Inferior parietal cortex (tissue), 1 donor: ENCODE measurements around the gene CYP2W1.
"Not testable (repeated sequence)": the region's sequence is repeated elsewhere in the genome, so short reads cannot be mapped to it uniquely, and the experiment has no call there.

Source experiments
- DNase-seq: peaks from one replicate; pipeline ENCODE4 v3.0.0-alpha.2; 2016; ENCODE audit errors: extremely low spot score

Gene CYP2W1

DNA sequence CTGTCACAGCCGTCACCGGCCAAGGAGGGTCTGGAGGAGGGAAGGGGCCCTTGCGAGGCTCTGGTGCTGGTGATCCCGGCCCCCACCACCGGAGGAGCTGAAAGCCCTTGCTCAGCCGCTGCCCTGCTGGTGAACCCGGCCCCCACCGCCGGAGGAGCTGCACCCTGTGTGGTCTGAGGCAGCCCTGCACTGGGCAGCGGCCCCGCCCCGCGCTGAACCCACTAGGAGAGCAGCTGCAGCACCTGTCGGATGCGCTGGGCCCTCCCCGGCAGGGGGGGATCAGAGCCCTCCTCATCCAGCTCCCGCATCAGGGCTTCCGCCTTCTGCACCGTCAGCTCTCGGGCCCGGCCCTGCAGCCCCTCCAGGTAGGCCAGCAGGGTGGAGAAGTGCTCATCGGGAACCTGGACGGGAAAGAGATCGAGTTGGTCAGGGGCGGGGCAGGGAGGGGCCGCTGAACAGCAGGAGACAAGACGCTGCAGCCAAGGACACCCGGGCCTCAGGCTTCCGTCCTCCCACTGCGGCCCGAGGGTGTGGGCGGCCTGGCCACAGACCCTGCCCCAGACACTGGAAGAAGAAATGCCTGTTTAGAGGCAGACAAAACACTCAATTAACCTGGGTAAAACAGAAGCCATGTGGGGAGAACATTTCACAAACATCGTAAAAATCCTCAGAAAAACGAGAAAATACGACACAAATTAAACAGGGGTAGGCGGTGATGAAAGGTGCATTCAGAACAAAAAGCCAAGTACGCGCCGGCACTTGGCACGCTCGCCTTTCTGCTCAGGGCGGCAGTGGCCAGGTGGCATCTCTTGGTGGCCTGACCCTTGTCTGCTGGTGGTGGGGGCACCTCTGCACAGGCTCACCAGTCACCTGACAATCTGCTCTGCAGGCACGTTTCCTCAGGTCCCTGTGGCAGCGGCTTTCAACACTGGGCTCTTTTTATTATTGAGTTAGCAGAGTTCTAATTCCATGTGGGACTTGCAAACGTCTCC is 14.7 kb downstream of the CYP2W1 start:
- DNase-seq: no peak

DNA sequence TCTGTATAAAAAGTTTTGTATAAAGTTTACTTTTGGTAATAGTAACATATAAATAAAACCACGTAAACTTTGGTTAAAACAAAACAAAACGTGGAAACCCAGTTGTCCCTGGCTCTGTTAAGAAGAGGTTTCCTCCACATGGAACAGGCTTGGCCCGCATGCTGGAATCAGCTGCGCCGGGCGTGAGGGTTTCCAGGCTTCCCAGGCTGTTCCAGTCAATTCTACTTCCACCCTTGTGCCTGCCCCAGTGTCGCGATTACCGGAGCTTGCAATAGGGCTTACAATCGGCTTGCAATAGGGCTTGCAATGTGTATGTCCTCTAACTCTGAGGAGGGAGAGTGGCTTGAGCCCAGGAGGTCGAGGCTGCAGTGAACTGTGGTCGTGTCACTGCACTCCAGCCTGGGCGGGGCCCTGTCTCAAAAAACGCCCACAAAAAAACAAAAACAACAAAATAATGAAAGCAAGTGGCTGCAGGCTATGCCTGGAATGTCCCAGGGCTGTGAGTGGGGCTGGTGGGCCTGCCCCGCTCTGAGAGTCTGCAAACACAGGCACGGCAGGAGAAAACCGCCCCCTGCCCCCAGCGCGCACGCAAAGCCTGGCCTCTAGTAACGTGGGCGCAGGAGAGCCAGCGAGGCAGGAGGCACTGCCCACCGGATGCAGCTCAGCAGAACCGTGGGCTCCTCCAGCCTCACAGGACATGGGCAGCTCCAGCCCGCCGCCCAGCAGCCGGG is 16.3 kb downstream of the CYP2W1 start:
- DNase-seq: no peak

DNA sequence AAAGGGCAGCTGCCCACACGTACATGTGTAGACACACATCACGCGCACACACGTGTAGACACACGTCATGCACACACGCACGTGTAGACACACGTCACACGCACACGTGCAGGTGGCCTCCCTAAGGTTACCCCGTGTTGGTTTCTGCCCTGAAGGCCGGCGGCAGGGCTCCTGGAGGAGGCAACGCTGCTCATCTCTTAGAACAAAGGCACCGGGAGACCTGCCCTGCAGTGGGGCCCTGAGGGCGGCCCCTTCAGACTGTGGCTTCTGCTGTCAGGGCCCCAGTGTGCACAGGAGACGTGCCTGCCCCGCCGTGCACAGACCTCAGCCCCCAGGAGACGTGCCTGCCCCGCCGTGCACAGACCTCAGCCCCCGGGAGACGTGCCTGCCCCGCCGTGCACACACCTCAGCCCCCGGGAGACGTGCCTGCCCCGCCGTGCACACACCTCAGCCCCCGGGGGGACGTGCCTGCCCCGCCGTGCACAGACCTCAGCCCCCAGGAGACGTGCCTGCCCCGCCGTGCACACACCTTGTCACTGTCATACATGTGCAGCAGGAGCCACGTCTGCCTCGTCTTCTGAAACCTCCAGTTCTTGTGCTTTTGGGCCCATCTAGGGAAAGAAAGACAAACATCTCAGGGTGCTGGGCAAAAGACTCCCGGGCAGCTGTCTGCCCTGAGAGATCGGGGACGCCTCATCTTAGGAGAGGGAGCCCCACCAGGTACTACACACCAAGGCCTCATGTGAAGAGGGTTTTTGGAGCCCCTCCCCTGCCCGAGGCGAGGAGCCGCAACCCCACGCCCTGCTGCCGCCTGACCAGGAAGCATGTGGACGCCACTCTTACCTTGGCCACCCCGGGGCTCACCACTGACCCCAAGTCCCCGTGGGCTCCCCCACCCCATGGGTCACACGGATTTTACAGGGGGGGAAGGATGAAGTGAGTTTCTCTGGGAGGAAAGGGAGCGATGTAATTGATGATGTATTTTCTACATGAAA is 17.3 kb downstream of the CYP2W1 start:
- DNase-seq: no peak

DNA sequence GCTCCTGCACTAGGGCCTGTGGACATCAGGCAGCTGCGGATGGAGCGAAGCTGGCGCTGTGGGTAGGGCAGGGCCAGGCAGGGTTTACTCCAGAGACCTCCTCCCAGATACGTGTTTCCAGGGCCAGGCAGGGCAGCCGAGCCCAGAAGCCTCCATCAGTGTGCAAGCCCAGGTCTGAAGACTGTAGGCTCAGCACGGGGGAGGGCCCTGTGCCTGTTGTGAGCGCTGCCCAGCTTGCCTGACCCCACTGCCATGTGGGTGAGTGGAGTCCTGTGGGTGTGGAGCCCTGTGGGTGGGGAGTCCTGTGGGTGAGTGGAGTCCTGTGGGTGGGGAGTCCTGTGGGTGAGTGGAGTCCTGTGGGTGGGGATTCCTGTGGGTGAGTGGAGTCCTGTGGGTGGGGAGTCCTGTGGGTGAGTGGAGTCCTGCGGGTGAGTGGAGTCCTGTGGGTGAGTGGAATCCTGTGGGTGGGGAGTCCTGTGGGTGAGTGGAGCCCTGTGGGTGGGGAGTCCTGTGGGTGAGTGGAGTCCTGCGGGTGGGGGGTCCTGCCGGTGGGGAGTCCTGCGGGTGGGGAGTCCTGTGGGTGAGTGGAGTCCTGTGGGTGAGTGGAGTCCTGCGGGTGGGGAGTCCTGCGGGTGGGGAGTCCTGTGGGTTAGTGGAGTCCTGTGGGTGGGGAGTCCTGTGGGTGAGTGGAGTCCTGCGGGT is 18.2 kb downstream of the CYP2W1 start:
- DNase-seq: not testable (repeated sequence)

DNA sequence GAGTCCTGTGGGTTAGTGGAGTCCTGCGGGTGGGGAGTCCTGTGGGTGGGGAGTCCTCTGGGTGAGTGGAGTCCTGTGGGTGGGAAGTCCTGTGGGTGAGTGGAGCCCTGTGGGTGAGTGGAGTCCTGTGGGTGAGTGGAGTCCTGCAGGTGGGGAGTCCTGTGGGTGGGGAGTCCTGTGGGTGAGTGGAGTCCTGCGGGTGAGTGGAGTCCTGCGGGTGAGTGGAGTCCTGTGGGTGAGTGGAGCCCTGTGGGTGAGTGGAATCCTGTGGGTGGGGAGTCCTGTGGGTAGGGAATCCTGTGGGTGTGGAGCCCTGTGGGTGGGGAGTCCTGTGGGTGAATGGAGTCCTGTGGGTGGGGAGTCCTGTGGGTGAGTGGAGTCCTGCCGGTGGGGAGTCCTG is 19.0 kb downstream of the CYP2W1 start:
- DNase-seq: not testable (repeated sequence)

DNA sequence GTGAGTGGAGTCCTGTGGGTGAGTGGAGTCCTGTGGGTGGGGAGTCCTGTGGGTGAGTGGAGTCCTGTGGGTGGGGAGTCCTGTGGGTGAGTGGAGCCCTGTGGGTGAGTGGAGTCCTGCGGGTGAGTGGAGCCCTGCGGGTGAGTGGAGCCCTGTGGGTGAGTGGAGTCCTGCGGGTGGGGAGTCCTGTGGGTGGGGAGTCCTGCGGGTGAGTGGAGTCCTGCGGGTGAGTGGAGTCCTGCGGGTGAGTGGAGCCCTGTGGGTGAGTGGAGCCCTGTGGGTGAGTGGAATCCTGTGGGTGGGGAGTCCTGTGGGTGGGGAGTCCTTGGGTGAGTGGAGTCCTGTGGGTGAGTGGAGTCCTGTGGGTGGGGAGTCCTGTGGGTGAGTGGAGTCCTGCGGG is 19.5 kb downstream of the CYP2W1 start:
- not testable (repeated sequence) for DNase-seq

DNA sequence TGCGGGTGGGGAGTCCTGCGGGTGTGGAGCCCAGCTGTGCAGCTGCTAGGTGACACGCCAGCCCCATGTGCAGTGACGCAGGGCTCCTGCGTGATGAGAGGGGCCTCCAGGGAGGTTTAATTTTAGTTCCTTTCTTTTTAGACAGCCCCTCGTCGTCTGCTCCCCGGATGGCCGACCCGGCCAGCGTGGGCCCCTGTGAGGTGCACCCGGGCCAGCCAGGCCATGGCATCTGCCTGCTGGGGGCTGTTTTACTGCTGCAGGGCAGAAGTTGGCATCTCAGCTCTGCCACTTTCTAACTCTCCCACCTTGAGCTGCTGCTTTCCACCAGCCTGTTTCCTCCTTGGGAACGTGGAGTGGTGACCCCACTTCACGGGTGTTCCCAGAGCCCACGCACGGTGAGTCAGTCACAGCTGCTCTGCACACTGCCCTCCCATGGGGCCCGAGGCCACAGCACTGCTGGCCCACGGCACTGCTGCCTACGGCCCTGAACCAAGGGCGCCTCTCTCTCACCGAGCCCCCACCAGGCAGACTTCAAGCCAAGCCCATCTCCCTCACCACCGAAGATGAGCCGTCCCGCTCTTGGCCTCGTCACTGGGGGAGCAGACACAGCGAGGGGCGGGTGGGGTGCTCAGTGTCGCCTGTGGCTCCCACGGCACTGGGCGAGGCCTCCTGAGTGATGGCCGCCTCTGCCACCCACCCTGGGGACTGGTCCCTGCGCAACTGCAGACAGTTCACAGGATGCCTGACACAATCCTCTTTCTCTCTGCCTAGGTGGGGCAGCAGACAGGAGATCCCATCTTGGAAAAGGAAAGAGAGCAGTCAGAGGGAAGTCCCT is 21.3 kb downstream of the CYP2W1 start:
- DNase-seq: no peak

DNA sequence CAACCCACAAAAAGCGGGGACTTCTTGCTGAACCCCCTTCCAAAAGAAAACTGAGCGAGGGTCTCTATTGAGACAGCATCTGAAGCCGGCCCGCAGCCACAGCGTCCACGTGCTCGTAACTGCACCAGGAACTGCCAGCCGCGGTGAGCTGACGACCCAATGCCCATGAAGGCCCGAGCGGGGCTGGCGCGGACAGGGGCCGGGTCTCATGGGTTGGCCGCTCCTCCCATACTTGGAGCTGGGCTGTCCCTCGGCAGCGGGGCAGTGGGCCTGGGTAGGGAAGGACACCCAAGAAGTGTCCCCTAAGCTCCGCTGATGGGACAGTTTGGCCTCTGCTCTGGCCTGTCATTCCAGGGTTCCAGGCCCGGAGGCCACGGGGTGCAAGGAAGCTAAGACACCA is 22.3 kb downstream of the CYP2W1 start:
- DNase-seq: no peak

DNA sequence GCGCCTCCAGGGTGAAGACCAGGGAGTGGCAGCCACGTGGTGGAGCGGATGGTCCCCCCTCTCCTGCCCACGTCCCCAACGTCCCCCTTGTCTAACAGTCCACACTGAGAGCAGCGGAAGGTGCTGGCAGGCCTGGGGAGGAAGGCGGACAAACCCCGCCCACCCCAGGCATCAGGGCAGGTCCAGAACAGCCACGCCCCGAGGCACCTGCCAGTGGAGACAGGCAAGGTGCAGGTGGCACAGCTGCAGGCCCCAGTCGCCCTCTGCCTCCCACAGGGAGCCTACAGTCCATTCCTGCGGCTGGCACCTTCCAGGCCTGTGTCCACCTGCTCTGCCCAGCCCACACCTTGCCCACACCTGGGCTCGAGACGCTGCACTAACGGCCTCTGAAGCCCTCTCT is 24.9 kb downstream of the CYP2W1 start:
- DNase-seq: no peak

DNA sequence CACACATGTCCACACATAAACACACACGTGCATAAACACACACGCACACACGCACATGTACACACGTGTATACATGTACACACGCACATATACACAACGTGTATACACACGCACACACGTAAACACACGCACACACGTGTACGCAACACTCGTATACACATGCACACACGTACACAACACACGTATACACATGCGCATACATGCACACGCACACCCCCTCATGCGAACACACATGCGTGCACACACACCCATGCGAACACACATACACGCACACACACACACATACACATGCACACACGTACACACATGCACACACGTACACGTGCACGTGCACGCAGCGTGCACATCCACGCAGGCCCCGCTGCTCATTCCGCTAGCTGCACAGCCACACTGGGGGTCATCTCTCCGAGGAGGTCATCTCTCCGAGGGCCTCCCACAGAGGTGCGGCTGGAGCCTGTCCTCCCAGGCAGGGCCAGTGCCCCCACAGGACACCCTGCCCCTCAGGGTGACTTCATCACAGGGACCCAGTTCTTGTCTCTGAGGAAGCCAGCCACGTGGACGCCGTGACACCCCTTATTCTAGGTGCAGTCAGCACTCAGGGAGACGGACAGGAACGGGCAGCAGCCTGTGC is 25.9 kb downstream of the CYP2W1 start:
- DNase-seq: no peak

DNA sequence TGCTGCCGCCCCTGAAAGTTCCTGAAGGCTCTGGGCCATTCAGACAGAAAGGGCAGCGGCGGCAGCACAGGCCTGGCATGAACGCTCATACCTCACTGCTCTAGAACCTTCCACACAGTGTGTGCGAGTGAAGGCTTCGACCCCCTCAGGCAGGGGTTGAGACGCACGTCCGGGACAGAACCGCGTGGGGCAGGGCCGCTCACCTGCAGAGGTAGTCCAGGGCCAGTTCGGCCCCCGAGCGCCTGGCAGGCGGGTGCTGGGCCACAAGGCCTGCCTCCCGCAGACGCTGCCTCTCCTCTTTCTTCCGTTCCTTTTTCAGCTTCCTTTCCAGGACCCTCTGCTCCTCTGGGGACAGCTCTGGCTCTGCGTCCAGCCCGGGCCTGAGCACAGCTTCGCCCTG is 26.8 kb downstream of the CYP2W1 start:
- DNase-seq: no peak

DNA sequence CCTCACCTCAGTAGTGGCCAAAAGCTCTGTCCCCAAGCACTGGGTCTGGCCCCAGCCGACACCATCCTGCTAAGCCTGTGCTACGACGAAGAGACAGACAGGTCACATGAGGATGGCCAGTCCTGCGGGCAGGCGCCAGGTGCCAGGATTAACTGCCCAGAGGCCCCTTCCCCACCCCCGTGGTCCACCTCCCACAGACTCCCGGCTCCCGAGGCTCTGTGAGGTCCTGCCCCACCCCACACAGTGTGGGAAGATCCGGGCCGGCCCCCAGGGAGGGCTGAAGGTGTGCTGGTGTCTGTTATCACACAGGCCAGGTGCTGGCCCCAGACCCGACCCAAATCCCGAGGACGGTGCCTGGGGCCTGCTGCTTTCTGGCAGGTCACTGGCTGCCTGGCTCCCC is 27.2 kb downstream of the CYP2W1 start:
- no peak for DNase-seq

DNA sequence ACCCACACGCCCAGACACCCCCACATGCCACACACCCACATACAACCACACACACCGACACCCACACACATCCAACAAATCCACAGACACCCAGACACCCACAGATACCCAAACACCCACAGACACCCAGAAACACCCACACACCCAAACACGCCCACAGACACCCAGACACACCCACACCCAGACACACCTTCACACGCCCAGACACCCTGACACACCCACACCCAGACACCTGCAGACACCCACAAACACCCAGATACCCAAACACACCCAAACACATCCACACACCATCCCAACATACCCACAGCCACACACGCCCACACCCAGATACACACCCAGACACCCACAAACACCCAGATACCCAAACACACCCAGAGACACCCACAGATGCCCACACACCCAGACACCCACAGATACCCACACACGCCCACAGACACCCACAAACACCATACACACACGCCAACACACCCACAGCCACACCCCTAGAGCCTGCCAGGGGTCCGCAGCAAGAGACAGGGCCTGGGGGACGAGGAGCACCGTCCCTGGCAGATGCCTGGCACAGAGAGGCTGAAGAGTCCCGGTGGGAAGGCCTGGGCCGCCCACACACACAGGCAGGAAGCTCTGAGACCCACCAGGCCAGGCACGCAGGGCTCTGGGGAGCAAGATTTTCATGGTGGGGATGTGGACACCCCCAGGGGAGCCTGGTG is 28.5 kb downstream of the CYP2W1 start:
- DNase-seq: no peak

DNA sequence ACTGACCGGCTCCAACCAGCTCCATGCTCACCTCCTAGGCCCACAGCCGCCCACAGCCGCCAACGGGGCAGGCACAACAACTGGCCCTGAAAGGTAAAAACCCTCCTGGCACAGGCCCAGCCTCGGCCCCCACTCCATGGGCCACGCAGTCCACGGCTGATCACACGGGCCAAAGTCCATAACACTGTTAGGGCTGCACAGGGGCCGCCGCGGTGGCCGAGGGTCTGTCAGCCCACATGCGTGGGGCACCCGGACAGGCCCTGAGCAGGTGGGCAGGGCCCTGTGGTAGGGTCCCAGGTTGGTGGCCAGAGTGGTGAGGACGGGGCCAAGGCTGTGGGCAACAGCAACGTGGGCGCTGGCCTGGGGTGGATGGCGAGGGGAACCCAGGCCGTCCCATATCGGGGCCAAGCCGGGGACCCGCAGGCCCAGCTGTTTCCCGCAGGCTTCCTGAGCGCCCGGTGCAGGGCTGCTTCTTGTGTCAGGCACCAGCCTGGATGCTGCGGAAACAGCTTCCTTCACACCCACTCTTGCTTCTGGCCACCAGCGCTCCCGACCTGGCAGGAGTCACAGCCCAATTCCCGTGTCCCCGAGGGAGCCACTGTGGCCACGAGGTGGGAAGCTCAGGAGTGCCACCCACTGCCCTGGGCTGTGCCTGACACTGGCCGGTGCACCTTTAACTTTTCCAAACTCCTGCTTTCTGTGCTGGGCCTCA is 29.2 kb downstream of the CYP2W1 start:
- DNase-seq: no peak

DNA sequence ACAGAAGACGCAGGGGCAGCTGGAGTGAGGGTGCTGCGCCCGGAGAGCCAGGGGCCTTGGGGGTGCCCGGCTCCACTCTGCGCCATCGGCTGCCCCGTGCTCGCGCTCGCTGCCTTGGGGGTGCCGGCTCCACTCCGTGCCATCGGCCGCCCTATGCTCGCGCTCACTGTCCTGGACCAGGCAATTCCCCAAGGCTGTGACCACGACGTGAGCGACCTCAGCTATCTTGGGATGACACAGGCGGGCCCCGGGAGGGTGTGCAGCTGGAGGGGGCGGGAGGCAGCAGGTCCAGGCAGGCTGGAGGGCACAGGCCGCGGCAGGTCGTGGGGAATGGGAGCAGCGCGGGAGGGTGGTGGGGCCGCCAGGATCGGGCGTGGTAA is 29.7 kb downstream of the CYP2W1 start:
- DNase-seq: no peak

DNA sequence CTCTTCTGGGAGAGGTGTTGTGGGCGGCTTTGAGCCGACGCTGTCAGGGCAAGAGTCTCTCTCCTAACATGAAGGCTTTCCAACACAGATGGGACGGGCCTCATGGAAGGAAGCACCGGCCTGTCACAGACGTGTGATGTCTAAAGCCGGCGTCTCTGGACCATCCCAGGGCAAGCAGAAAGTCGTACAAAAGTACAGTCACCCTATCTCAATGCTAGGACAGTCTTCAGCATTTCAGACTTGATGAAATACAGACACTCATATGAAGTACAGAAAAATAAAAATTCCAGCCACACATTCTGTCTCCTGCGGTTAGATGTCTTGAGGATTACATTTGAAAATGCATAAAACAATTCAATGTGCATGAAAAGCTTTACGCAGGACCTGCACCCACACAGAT is 30.6 kb downstream of the CYP2W1 start:
- DNase-seq: no peak

DNA sequence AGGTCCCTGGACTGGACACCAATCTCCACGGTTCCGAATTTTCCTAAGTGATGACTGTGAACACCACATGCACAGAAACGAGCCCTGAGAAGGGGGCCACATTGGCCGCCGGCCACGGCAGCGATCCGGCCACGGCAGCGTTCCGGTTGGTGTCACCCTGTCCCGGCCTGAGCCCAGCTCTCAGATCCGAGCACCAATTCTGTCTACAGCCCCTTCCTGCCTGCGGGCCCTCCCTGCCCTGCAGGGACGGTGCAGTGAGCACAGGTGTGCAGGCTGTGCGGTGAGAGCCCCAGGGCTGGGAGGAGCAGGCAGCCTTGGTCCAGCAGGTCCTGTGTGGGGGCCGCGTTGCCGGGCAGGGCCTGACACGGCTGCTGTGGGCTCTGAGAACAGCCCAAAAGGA is 31.7 kb downstream of the CYP2W1 start:
- no peak for DNase-seq
